Measurements from ENCODE around the gene RUNX1. TPM values are rescaled to one million over a fixed set of nuclear protein-coding genes. Genes with fewer than 3 reads are reported as not detected.

Gene RUNX1
- polyA plus RNA-seq, 1 of the 3 experiments (the other 2 are of a cell fraction) = 17.1 TPM

GRCh38 chr21:35027563-35028450 lies 21.3 kb downstream of the RUNX1 start:
- H3K9ac ChIP-seq = no peak overlapping the region
- CTCF ChIA-PET = no interaction called here
- H3K27me3 ChIP-seq (ENCODE audit: insufficient read depth) = no peaks in the 10 kb centered on the region
- H3K79me2 ChIP-seq (ENCODE audit: insufficient read depth) = no peaks in the 10 kb centered on the region
- H3K9me2 ChIP-seq = no peaks in the 10 kb centered on the region
- no peaks in the 10 kb centered on the region for H4K20me1 ChIP-seq (ENCODE audit: insufficient read depth)
- no peak overlapping the region for H3K4me2 ChIP-seq
- 90% methylated on average over 5 of the region's 5 CpGs for WGBS (ENCODE audit: low lambda C conversion rate)
- POLR2A ChIA-PET = no interaction called here
- no peak overlapping the region for H3K27ac ChIP-seq (ENCODE audit: low read depth in 2 of 2, low read length in 1 of 2)
- no peaks in the 10 kb centered on the region for H3K36me3 ChIP-seq (replicated peaks in 1 of 2; ENCODE audit: control insufficient read depth in 1 of 2, insufficient read depth in 2 of 2, low read length in 1 of 2)
- DNase-seq = no peak
- H3F3A ChIP-seq (replicated peaks; ENCODE audit: insufficient read depth) = no peaks in the 10 kb centered on the region
- H3K9me3 ChIP-seq = no peaks in the 10 kb centered on the region
- no peak overlapping the region for H3K4me3 ChIP-seq (ENCODE audit: low read depth in 2 of 2, low read length in 1 of 2)
- H3K4me1 ChIP-seq (ENCODE audit: control insufficient read depth in 1 of 2, insufficient read depth in 2 of 2, low read depth in 1 of 2, low read length in 1 of 2) = no peaks in the 10 kb centered on the region
- no peak for TF ChIP-seq USF2 (IDR thresholded peaks at IDR 0.05; ENCODE audit: borderline replicate concordance, low read depth, low read length)
- no peak for TF ChIP-seq MXI1 (IDR thresholded peaks at IDR 0.05; ENCODE audit: low read depth, low read length)
- no peak for TF ChIP-seq NFIC (IDR thresholded peaks at IDR 0.05; ENCODE audit: borderline replicate concordance)
- no peak for TF ChIP-seq PBX3 (IDR thresholded peaks at IDR 0.05)
- no peak overlapping the region for H2AFZ ChIP-seq (ENCODE audit: low read depth)

- H3K27me3 ChIP-seq (ENCODE audit: insufficient read depth) = no peaks in the 10 kb centered on the region
- no peak overlapping the region for H2AFZ ChIP-seq (ENCODE audit: low read depth)
- no peaks in the 10 kb centered on the region for H3K9me2 ChIP-seq
- H3F3A ChIP-seq (replicated peaks; ENCODE audit: insufficient read depth) = no peaks in the 10 kb centered on the region
- H3K79me2 ChIP-seq (ENCODE audit: insufficient read depth) = no peaks in the 10 kb centered on the region
- no peak for DNase-seq
- TF ChIP-seq REST (IDR thresholded peaks at IDR 0.05; ENCODE audit: low read depth, low read length) (no peak), FOXJ3 (CRISPR knock-in tag; IDR thresholded peaks at IDR 0.05) (no peak), EZH2phosphoT487 (IDR thresholded peaks at IDR 0.05; ENCODE audit: borderline replicate concordance, low read depth) (no peak), GATA2 (CRISPR knock-in tag; IDR thresholded peaks at IDR 0.05) (no peak), YY1 (IDR thresholded peaks at IDR 0.05; ENCODE audit: low read depth) (no peak), CHD2 (IDR thresholded peaks at IDR 0.05; ENCODE audit: low read length, partially characterized antibody) (no peak), USF2 (IDR thresholded peaks at IDR 0.05; ENCODE audit: borderline replicate concordance, low read depth, low read length) (no peak), MXI1 (IDR thresholded peaks at IDR 0.05; ENCODE audit: low read depth, low read length) (no peak), FOSL2 (IDR thresholded peaks at IDR 0.05; ENCODE audit: borderline replicate concordance, low read depth) (no peak), POLR2AphosphoS5 (IDR thresholded peaks at IDR 0.05; ENCODE audit: low read depth, low read length) (no peak), SMC3 (IDR thresholded peaks at IDR 0.05; ENCODE audit: low read depth, low read length) (no peak), PBX3 (IDR thresholded peaks at IDR 0.05) (no peak), FOXM1 (IDR thresholded peaks at IDR 0.05; ENCODE audit: low read depth) (no peak)
- H3K4me3 ChIP-seq (ENCODE audit: low read depth in 2 of 2, low read length in 1 of 2) = no peak overlapping the region
- no peak overlapping the region for H3K4me2 ChIP-seq
- H3K4me1 ChIP-seq (ENCODE audit: control insufficient read depth in 1 of 2, insufficient read depth in 2 of 2, low read depth in 1 of 2, low read length in 1 of 2) = no peaks in the 10 kb centered on the region
- no peak overlapping the region for H3K27ac ChIP-seq (ENCODE audit: low read depth in 2 of 2, low read length in 1 of 2)
- H3K9me3 ChIP-seq = no peaks in the 10 kb centered on the region
- H4K20me1 ChIP-seq (ENCODE audit: insufficient read depth) = no peaks in the 10 kb centered on the region
- H3K36me3 ChIP-seq (replicated peaks in 1 of 2; ENCODE audit: control insufficient read depth in 1 of 2, insufficient read depth in 2 of 2, low read length in 1 of 2) = no peaks in the 10 kb centered on the region
- WGBS (ENCODE audit: low lambda C conversion rate) = 71% methylated on average over 44 of the region's 45 CpGs
- ChIA-PET CTCF (interaction anchor here (1.0 kb wide), 1 partner anchor 281 kb away, joined by 5 read pairs; no protein-coding TSS in a partner anchor), POLR2A (no interaction called here)
- no peak overlapping the region for H3K9ac ChIP-seq
Measured at GRCh38 chr21:35026617-35027562, 22.2 kb downstream of the RUNX1 start.
